Mesendoderm (in vitro differentiated cells): ENCODE data around the gene SLC35F1.

ENCODE experiments used
- DNase-seq: peaks from one replicate; pipeline ENCODE4 v3.0.0; 2013
- H2AK5ac ChIP-seq: 2 replicates; pipeline ENCODE4 v1.6.1; 2013; ENCODE audit warnings: low read length, inconsistent platforms
- H2BK120ac ChIP-seq: 2 replicates; pipeline ENCODE4 v1.6.1; 2013; ENCODE audit warnings: low read depth, mild to moderate bottlenecking, low read length, moderate library complexity, mixed read lengths
- H2BK15ac ChIP-seq: replicated peaks from 2 replicates; pipeline ENCODE4 v1.6.1; 2013; ENCODE audit warnings: low read depth, mild to moderate bottlenecking, moderate library complexity
- H2BK5ac ChIP-seq: 2 replicates; pipeline ENCODE4 v1.6.1; 2013; ENCODE audit warnings: low read length, inconsistent platforms
- H3K18ac ChIP-seq: 2 replicates; pipeline ENCODE4 v1.6.1; 2013; ENCODE audit warnings: mild to moderate bottlenecking, low read length, mixed read lengths
- H3K23ac ChIP-seq: one replicate; pipeline ENCODE4 v1.6.1; 2013; ENCODE audit warnings: low read length
- H3K27ac ChIP-seq: 2 replicates; pipeline ENCODE4 v1.5.1; 2013; ENCODE audit warnings: low read depth, mild to moderate bottlenecking, inconsistent platforms, low read length, moderate library complexity
- H3K27me3 ChIP-seq: 2 replicates; pipeline ENCODE4 v1.6.1; 2013; ENCODE audit warnings: low read length, control low read depth, mild to moderate bottlenecking, inconsistent platforms; ENCODE audit not compliant: insufficient read depth, poor library complexity
- H3K36me3 ChIP-seq: 2 replicates; pipeline ENCODE4 v1.6.1; 2013; ENCODE audit warnings: low read length, inconsistent platforms; ENCODE audit not compliant: control insufficient read depth, insufficient read depth
- H3K4ac ChIP-seq: one replicate; pipeline ENCODE4 v1.6.1; 2013; ENCODE audit warnings: low read depth, mild to moderate bottlenecking, low read length, moderate library complexity
- H3K4me1 ChIP-seq: 2 replicates; pipeline ENCODE4 v1.6.1; 2013; ENCODE audit warnings: low read depth, low read length, inconsistent platforms; ENCODE audit not compliant: control insufficient read depth
- H3K4me2 ChIP-seq: 2 replicates; pipeline ENCODE4 v1.6.1; 2013; ENCODE audit warnings: low read length
- H3K4me3 ChIP-seq: 2 replicates; pipeline ENCODE4 v1.5.1; 2013; ENCODE audit warnings: mild to moderate bottlenecking, low read length
- H3K56ac ChIP-seq: one replicate; pipeline ENCODE4 v1.6.1; 2013; ENCODE audit warnings: low read length
- H3K79me1 ChIP-seq: 2 replicates; pipeline ENCODE4 v1.6.1; 2013; ENCODE audit warnings: low read length, inconsistent platforms
- H3K79me2 ChIP-seq: 2 replicates; pipeline ENCODE4 v1.6.1; 2013; ENCODE audit warnings: mild to moderate bottlenecking, low read length; ENCODE audit not compliant: control insufficient read depth, insufficient read depth
- H3K9ac ChIP-seq: 2 replicates; pipeline ENCODE4 v1.6.1; 2013; ENCODE audit warnings: low read length, inconsistent platforms
- H4K5ac ChIP-seq: one replicate; pipeline ENCODE4 v1.6.1; 2013; ENCODE audit warnings: low read length
- H4K8ac ChIP-seq: one replicate; pipeline ENCODE4 v1.6.1; 2013; ENCODE audit warnings: low read depth, mild to moderate bottlenecking, control low read depth, low read length, moderate library complexity
- WGBS: extraction: QIAGEN DNeasy Blood & Tissue Kit; methylation state at CpG from one replicate; pipeline ENCODE4 v1.1.7; 2013; ENCODE audit warnings: low lambda C conversion rate, missing lambda C conversion rate; ENCODE audit not compliant: insufficient coverage; ENCODE audit errors: extremely low coverage; 5-methylcytosine and 5-hydroxymethylcytosine counted together

SLC35F1 gene

DNA sequence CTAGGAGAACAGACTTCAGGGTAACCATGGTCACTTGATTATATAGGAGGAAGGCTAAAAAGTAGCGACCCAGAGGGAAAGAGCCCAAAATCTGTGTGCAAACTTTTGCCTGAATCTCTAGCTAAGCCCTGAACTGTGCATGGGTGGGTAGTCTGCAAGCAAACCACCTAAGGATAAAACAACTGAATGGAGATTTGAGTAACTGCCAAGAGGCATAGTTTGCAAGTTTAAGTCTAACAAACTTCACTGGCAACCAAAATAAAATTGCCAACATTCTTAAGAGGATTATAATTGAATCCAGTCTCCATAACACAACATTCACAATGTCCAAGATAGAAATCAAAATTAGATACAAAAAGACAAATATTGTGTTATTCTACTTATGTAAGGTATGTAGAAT, 449.0 kb downstream of the SLC35F1 start:
- H4K5ac ChIP-seq, result no peak overlapping the region
- no peak overlapping the region for H3K4me2 ChIP-seq
- no peak overlapping the region for H3K4me3 ChIP-seq
- H3K79me2 ChIP-seq, result no peaks in the 10 kb centered on the region
- H3K56ac ChIP-seq, result no peak overlapping the region
- H3K4me1 ChIP-seq, result no peaks in the 10 kb centered on the region
- H4K8ac ChIP-seq, result no peak overlapping the region
- no peak overlapping the region for H3K23ac ChIP-seq
- no peak overlapping the region for H2BK5ac ChIP-seq
- DNase-seq, result no peak
- no peak overlapping the region for H3K27ac ChIP-seq
- no peak overlapping the region for H2BK120ac ChIP-seq
- no peak overlapping the region for H2BK15ac ChIP-seq
- H2AK5ac ChIP-seq, result no peak overlapping the region
- no peaks in the 10 kb centered on the region for H3K79me1 ChIP-seq
- no peak overlapping the region for H3K4ac ChIP-seq
- no peak overlapping the region for H3K18ac ChIP-seq
- no peaks in the 10 kb centered on the region for H3K36me3 ChIP-seq
- no CpG with 5 or more reads among the region's 1 CpG for WGBS
- H3K9ac ChIP-seq, result no peak overlapping the region
- no peaks in the 10 kb centered on the region for H3K27me3 ChIP-seq

DNA sequence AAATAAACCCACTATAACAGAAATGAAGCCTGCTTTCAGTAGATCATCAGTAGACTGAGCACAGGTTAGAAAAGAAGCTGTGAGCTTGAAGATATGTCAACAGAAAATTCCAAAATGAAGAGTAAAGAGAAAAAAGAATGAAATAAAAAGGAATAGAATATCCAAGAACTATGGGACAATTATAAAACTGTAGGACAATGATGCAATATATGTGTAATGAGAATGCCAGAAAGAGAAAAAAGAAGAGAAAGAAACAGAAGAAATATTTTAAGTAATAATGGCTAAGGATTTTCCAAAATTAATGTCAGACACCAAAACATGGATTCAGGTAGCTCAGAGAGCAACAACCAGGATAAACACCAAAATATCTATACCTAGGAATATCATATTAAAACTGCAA, 449.6 kb downstream of the SLC35F1 start:
- H3K79me1 ChIP-seq, result no peaks in the 10 kb centered on the region
- H3K79me2 ChIP-seq, result no peaks in the 10 kb centered on the region
- H4K8ac ChIP-seq, result no peak overlapping the region
- H3K27me3 ChIP-seq, result no peaks in the 10 kb centered on the region
- no peaks in the 10 kb centered on the region for H3K4me1 ChIP-seq
- H3K36me3 ChIP-seq, result no peaks in the 10 kb centered on the region
- H3K23ac ChIP-seq, result no peak overlapping the region
- H3K9ac ChIP-seq, result no peak overlapping the region
- no peak overlapping the region for H4K5ac ChIP-seq
- H3K4ac ChIP-seq, result no peak overlapping the region
- H3K18ac ChIP-seq, result no peak overlapping the region
- no peak overlapping the region for H2BK120ac ChIP-seq
- no peak for DNase-seq
- no peak overlapping the region for H2BK5ac ChIP-seq
- H3K27ac ChIP-seq, result no peak overlapping the region
- H3K56ac ChIP-seq, result no peak overlapping the region
- H3K4me3 ChIP-seq, result no peak overlapping the region
- H3K4me2 ChIP-seq, result no peak overlapping the region
- H2AK5ac ChIP-seq, result no peak overlapping the region
- H2BK15ac ChIP-seq, result no peak overlapping the region
